SU-DHL-6 (cell line): ENCODE results near the gene ZDHHC13.

Source experiments
- H2AFZ ChIP-seq: fragments of 200-600 bp; sonication (generic); 2 replicates; pipeline ENCODE4 v1.6.1; 2014; ENCODE audit warnings: low read depth, mild to moderate bottlenecking, moderate library complexity, mixed read lengths, antibody characterized with exemption, low read length; ENCODE audit not compliant: severe bottlenecking
- H3F3A ChIP-seq: fragments of 200-600 bp; shearing (Covaris generic); 2 replicates; pipeline ENCODE4 v1.6.0; 2016; ENCODE audit warnings: antibody characterized with exemption, mild to moderate bottlenecking; ENCODE audit not compliant: insufficient read depth
- H3K27ac ChIP-seq: fragments of 200-600 bp; sonication (generic); 2 replicates; pipeline ENCODE4 v1.5.1; 2016; ENCODE audit warnings: low read depth, mild to moderate bottlenecking, low read length, moderate library complexity, mixed read lengths
- H3K27me3 ChIP-seq: fragments of 200-600 bp; sonication (generic), shearing (Covaris generic); 2 replicates; pipeline ENCODE4 v1.6.0; 2014; ENCODE audit warnings: mild to moderate bottlenecking, low read length
- H3K36me3 ChIP-seq: fragments of 200-600 bp; sonication (generic); 2 replicates; pipeline ENCODE4 v1.6.1; 2014; ENCODE audit warnings: mild to moderate bottlenecking, low read length, mixed read lengths
- H3K4me2 ChIP-seq: fragments of 300-600, 200-600 bp; shearing (Covaris generic), sonication (generic); 2 replicates; pipeline ENCODE4 v1.6.0; 2014; ENCODE audit warnings: low read length, low read depth, mild to moderate bottlenecking; ENCODE audit not compliant: poor library complexity, severe bottlenecking
- H3K4me3 ChIP-seq: fragments of 200-600 bp; sonication (generic); 2 replicates; pipeline ENCODE4 v1.5.1; 2014; ENCODE audit warnings: antibody characterized with exemption, low read length, mild to moderate bottlenecking, mixed read lengths; ENCODE audit not compliant: insufficient read depth, poor library complexity, severe bottlenecking
- H3K79me2 ChIP-seq: fragments of 200-600 bp; sonication (generic); 2 replicates; pipeline ENCODE4 v1.6.1; 2014; ENCODE audit warnings: mild to moderate bottlenecking, low read length, moderate library complexity; ENCODE audit not compliant: insufficient read depth
- H3K9ac ChIP-seq: fragments of 200-600 bp; sonication (generic); 2 replicates; pipeline ENCODE4 v1.7.0; 2014; ENCODE audit warnings: mild to moderate bottlenecking, low read length
- H3K9me2 ChIP-seq: fragments of 200-600 bp; sonication (generic); replicated peaks from 2 replicates; pipeline ENCODE4 v1.6.1; 2014; ENCODE audit warnings: low read length; ENCODE audit not compliant: insufficient read depth
- H3K9me3 ChIP-seq: fragments of 200-600 bp; sonication (generic); 2 replicates; pipeline ENCODE4 v1.6.1; 2014; ENCODE audit warnings: low read length, mixed read lengths; ENCODE audit not compliant: insufficient read depth
- H4K20me1 ChIP-seq: fragments of 200-600 bp; sonication (generic); 2 replicates; pipeline ENCODE4 v1.6.1; 2014; ENCODE audit warnings: low read depth, mild to moderate bottlenecking, antibody characterized with exemption, low read length, moderate library complexity, mixed read lengths
- CTCF ChIP-seq: fragments of 200-600 bp; sonication (generic); IDR thresholded peaks from one replicate; pipeline ENCODE4 v1.5.1; 2017; ENCODE audit warnings: antibody characterized with exemption, mild to moderate bottlenecking, low read length, moderate library complexity; ENCODE audit not compliant: insufficient read depth, poor library complexity, severe bottlenecking
- EZH2phosphoT487 ChIP-seq: fragments of 200-600 bp; sonication (generic), shearing (Covaris generic); conservative IDR thresholded peaks from 2 replicates; pipeline ENCODE4 v1.6.1; 2018; ENCODE audit warnings: mild to moderate bottlenecking, antibody characterized with exemption, low read length, moderate library complexity, mixed read lengths

ZDHHC13 gene

GRCh38 chr11:19111809-19112208 is 5.2 kb upstream of the ZDHHC13 start:
- Histone ChIP-seq H2AFZ (no peak overlapping the region), H3K27me3 (no peaks in the 10 kb centered on the region), H3K36me3 (no peaks in the 10 kb centered on the region), H3K9me3 (no peaks in the 10 kb centered on the region), H3F3A (no peaks in the 10 kb centered on the region), H3K27ac (no peak overlapping the region), H3K9me2 (no peaks in the 10 kb centered on the region), H3K9ac (no peak overlapping the region), H4K20me1 (no peaks in the 10 kb centered on the region), H3K4me3 (no peak overlapping the region), H3K4me2 (no peak overlapping the region), H3K79me2 (no peaks in the 10 kb centered on the region)
- TF ChIP-seq EZH2phosphoT487 (no peak), CTCF (no peak)

GRCh38 chr11:19116276-19116970 is 545 bp upstream of the ZDHHC13 start:
- H3K9ac ChIP-seq = peak overlapping the region; percentile 87
- H3K4me3 ChIP-seq = peak overlapping the region; percentile 96
- peak overlapping the region; percentile 66 for H3K4me2 ChIP-seq
- no peak for TF ChIP-seq CTCF
- TF ChIP-seq EZH2phosphoT487 = no peak
- H3K9me2 ChIP-seq = no peaks in the 10 kb centered on the region
- H3K36me3 ChIP-seq = peaks cover 3% of the 10 kb centered on the region
- no peaks in the 10 kb centered on the region for H3K9me3 ChIP-seq
- no peak overlapping the region for H3K27ac ChIP-seq
- peak overlapping the region; percentile 80 for H2AFZ ChIP-seq
- H4K20me1 ChIP-seq = no peaks in the 10 kb centered on the region; the same call in 1 of the 2 replicates
- H3F3A ChIP-seq = no peaks in the 10 kb centered on the region
- no peaks in the 10 kb centered on the region for H3K27me3 ChIP-seq
- peaks cover 43% of the 10 kb centered on the region for H3K79me2 ChIP-seq

- Histone ChIP-seq H3K27me3 (no peaks in the 10 kb centered on the region), H4K20me1 (peaks cover under 1% of the 10 kb centered on the region; the same call in 1 of the 2 replicates), H3K9me2 (no peaks in the 10 kb centered on the region), H3K9me3 (no peaks in the 10 kb centered on the region), H3K36me3 (peaks cover 3% of the 10 kb centered on the region), H3K4me2 (peak overlapping the region; percentile 93), H3K4me3 (peak overlapping the region; percentile 96), H3K9ac (peak overlapping the region; percentile 87), H3F3A (no peaks in the 10 kb centered on the region), H2AFZ (peak overlapping the region; percentile 84), H3K27ac (peak overlapping the region; percentile 53; the same call in 1 of the 2 replicates), H3K79me2 (peaks cover 55% of the 10 kb centered on the region)
- TF ChIP-seq CTCF (no peak), EZH2phosphoT487 (no peak)
These were observed 761 bp downstream of the ZDHHC13 start for GRCh38 chr11:19117760-19118097.
